Measurements from ENCODE around the gene FAM81A.

DNA sequence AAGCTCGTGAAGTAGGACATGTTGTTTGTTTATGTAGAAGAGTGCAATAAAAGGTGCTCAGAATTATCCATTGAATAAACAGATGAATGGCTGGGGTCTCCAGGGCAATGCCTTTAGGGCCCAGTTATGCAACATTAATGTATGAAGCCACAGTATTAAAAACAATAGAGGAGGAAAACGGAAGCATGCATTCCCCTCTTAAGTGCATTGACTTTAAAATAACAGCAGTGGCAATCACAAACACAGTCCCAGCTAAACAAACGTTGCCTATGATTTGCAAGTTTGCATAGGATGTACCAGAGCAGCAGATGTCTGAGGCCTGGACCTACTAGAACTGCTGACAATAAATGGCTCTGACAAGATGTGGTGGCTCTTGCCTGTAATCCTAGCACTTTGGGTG is 113.0 kb downstream of the FAM81A start:
- no peak for TF ChIP-seq CTCF (IDR thresholded peaks at IDR 0.05; ENCODE audit: low read depth, low read length)
- TF ChIP-seq EZH2phosphoT487 (IDR thresholded peaks at IDR 0.05; ENCODE audit: low read depth) = no peak

All from OCI-LY3 (cell line).